Caco-2 (cell line): ENCODE data around the gene SLC25A21. TPM values are rescaled to one million over a fixed set of nuclear protein-coding genes. Genes with fewer than 3 reads are reported as not detected.

Experiments used
- BruUV-seq: library from RNA; stranded (reverse); fragments of 400-500 nt; replicated peaks from 2 replicates; lab custom pipeline; 2021; lab: Mats Ljungman, UMichigan
- CTCF ChIA-PET: fragments of 300-600 bp; sonication (Branson Sonifier 250); formaldehyde crosslinking; loops from one replicate; lab custom pipeline; 2022; ENCODE audit warnings: antibody characterized with exemption; lab: Charles Lee
- POLR2A ChIA-PET: fragments of 300-600 bp; sonication (Branson Sonifier 250); formaldehyde crosslinking; loops from one replicate; lab custom pipeline; 2022; ENCODE audit warnings: antibody characterized with exemption; lab: Charles Lee
- DNase-seq, 2 experiments: peaks; one replicate each; pipeline versions ENCODE4 v3.0.0 to v3.0.0-alpha.2; 2020 to 2022
- H3K27me3 ChIP-seq: replicated peaks from 2 replicates; pipeline ENCODE4 v1.6.0; 2011; ENCODE audit warnings: low read length; ENCODE audit not compliant: control insufficient read depth, insufficient read depth
- H3K36me3 ChIP-seq: 2 replicates; pipeline ENCODE4 v1.5.1; 2011; ENCODE audit warnings: low read length; ENCODE audit not compliant: control insufficient read depth, insufficient read depth
- H3K4me1 ChIP-seq: fragments of 250-450 bp; sonication (Bioruptor Pico); 2 replicates; pipeline ENCODE4 v1.5.1; 2020; ENCODE audit warnings: mild to moderate bottlenecking
- H3K4me3 ChIP-seq: 2 replicates; pipeline ENCODE4 v1.5.1; 2011; ENCODE audit warnings: low read depth, mild to moderate bottlenecking, control low read depth, low read length
- H3K9me3 ChIP-seq: fragments of 250-450 bp; sonication (Bioruptor Pico); 2 replicates; pipeline ENCODE4 v1.5.1; 2020; ENCODE audit warnings: mild to moderate bottlenecking, moderate library complexity
- H3K27ac Mint-ChIP-seq: one replicate; pipeline ENCODE4 v1.8.0; 2022; ENCODE audit warnings: mixed read lengths; ENCODE audit not compliant: unreplicated experiment
- H3K27me3 Mint-ChIP-seq: one replicate; pipeline ENCODE4 v1.8.0; 2022; ENCODE audit warnings: mixed read lengths; ENCODE audit not compliant: insufficient read depth, unreplicated experiment
- H3K36me3 Mint-ChIP-seq: one replicate; pipeline ENCODE4 v1.8.0; 2022; ENCODE audit warnings: mild to moderate bottlenecking, mixed read lengths; ENCODE audit not compliant: insufficient read depth, unreplicated experiment
- H3K4me1 Mint-ChIP-seq: one replicate; pipeline ENCODE4 v1.8.0; 2022; ENCODE audit warnings: low read depth, mixed read lengths; ENCODE audit not compliant: unreplicated experiment
- H3K4me3 Mint-ChIP-seq: one replicate; pipeline ENCODE4 v1.8.0; 2022; ENCODE audit warnings: mild to moderate bottlenecking, moderate library complexity, mixed read lengths; ENCODE audit not compliant: unreplicated experiment
- H3K9me3 Mint-ChIP-seq: one replicate; pipeline ENCODE4 v1.8.0; 2022; ENCODE audit warnings: mixed read lengths; ENCODE audit not compliant: unreplicated experiment
- intact Hi-C: fragments of 100-400 bp; cut with micrococcal nuclease; formaldehyde crosslinking; loops from one replicate; pipeline ENCODE4 v1.10.0; 2022; ENCODE audit not compliant: unreplicated experiment
- total RNA-seq: library from RNA; stranded (reverse); gene quantifications from 2 replicates; pipeline ENCODE4 v1.2.3, GENCODE V29; 2022
- TF ChIP-seq, protein P1 (sequence below), 2 experiments: fragments of 200-600 bp in 1 of 2; IDR thresholded peaks; 1 replicate in 1 of 2; 2 replicates in 1 of 2; pipeline versions ENCODE4 v1.5.1 to v1.8.0; 2011 to 2022; ENCODE audit warnings: antibody characterized with exemption in 1 of 2, control low read depth in 1 of 2, inconsistent platforms in 1 of 2, low read depth in 1 of 2, low read length in 1 of 2, mild to moderate bottlenecking in 1 of 2, moderate library complexity in 1 of 2; ENCODE audit not compliant: insufficient read depth in 1 of 2, severe bottlenecking in 1 of 2, unreplicated experiment in 1 of 2

The SLC25A21 gene
- total RNA-seq, 1 experiment from 2014 or later: 3.2 TPM

DNA sequence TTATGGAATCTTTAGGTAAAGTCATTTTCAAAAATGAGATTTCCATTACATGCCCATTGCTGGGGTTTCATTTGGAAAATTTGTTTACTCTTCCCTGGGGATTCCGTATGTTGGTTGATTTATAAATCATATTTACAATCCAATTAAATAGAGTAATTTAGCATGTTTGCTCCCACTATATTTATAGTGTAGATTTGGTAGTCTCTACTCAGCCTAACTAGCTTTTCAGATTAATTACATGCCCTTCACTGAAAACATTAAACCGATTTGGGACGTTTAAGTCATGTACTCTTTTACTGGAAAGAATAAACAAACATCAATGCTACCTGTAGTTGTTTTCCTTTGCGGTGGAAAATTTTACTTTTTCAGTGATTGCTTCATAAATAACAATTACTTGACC, 500.3 kb downstream of the SLC25A21 start:
- Mint-ChIP-seq H3K4me3 (no peak overlapping the region), H3K4me1 (no peaks in the 10 kb centered on the region), H3K36me3 (no peaks in the 10 kb centered on the region), H3K27me3 (no peaks in the 10 kb centered on the region), H3K9me3 (no peaks in the 10 kb centered on the region), H3K27ac (no peak overlapping the region)
- no TSS peak for BruUV-seq
- ChIA-PET POLR2A (no interaction called here), CTCF (no interaction called here)
- TF ChIP-seq, protein P1, sequence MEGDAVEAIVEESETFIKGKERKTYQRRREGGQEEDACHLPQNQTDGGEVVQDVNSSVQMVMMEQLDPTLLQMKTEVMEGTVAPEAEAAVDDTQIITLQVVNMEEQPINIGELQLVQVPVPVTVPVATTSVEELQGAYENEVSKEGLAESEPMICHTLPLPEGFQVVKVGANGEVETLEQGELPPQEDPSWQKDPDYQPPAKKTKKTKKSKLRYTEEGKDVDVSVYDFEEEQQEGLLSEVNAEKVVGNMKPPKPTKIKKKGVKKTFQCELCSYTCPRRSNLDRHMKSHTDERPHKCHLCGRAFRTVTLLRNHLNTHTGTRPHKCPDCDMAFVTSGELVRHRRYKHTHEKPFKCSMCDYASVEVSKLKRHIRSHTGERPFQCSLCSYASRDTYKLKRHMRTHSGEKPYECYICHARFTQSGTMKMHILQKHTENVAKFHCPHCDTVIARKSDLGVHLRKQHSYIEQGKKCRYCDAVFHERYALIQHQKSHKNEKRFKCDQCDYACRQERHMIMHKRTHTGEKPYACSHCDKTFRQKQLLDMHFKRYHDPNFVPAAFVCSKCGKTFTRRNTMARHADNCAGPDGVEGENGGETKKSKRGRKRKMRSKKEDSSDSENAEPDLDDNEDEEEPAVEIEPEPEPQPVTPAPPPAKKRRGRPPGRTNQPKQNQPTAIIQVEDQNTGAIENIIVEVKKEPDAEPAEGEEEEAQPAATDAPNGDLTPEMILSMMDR (IDR thresholded peaks at IDR 0.05; ENCODE audit: insufficient read depth in 1 of 2, low read depth in 1 of 2, low read length in 1 of 2, severe bottlenecking in 1 of 2, unreplicated experiment in 1 of 2): no peak
- Histone ChIP-seq H3K27me3 (no peaks in the 10 kb centered on the region), H3K36me3 (no peaks in the 10 kb centered on the region), H3K4me1 (no peaks in the 10 kb centered on the region), H3K9me3 (no peaks in the 10 kb centered on the region; the same call in 1 of the 2 replicates), H3K4me3 (no peak overlapping the region)
- intact Hi-C loops: no loop called here
- no peak for DNase-seq

DNA sequence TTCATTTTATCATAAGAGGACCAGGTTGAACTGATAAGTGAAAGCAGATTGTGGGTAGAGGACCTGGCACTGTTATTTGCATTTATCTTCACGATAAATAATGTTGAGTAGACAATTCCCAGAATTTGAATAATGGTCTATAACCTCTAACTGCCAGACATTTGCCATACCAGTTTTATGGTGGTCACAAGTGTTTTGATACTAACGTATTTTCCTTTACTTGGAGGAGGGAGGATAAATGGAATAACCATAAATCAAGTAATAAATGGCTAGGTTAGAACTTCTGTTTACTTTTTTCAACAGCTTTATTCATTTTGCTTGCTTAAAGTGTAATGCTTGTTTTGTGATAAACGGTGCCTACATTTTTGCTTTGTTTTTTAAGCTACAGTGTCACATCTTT, 501.3 kb downstream of the SLC25A21 start:
- Mint-ChIP-seq H3K9me3 (no peaks in the 10 kb centered on the region), H3K4me1 (no peaks in the 10 kb centered on the region), H3K27me3 (no peaks in the 10 kb centered on the region), H3K4me3 (no peak overlapping the region), H3K27ac (no peak overlapping the region), H3K36me3 (no peaks in the 10 kb centered on the region)
- no peaks in the 10 kb centered on the region for H3K4me1 ChIP-seq
- no peaks in the 10 kb centered on the region; the same call in 1 of the 2 replicates for H3K9me3 ChIP-seq
- no peak overlapping the region for H3K4me3 ChIP-seq
- H3K27me3 ChIP-seq: no peaks in the 10 kb centered on the region
- ChIA-PET CTCF (no interaction called here), POLR2A (no interaction called here)
- no peak for DNase-seq
- no peaks in the 10 kb centered on the region for H3K36me3 ChIP-seq
- TF ChIP-seq, protein P1 (IDR thresholded peaks at IDR 0.05; ENCODE audit: insufficient read depth in 1 of 2, low read depth in 1 of 2, low read length in 1 of 2, severe bottlenecking in 1 of 2, unreplicated experiment in 1 of 2): no peak
- intact Hi-C loops: no loop called here
- BruUV-seq: no TSS peak

DNA sequence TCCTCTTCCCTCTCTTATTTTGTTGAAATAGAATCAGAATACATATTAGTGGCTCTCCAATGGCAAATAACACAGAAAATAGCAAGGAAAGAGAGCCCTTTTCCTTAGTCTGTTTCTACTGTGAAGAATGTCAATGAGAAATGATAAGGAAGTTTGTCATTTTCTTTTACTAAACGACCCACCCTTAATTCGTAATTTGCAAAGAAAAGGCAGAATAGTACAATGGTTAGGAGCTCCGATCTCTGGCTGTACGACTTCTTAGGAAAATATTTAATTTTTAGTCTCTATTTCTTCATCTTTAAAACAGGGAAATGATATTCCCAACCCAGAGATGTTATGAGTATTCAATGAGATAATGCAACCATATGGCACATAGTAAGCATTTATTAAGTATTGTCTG, 504.7 kb downstream of the SLC25A21 start:
- H3K4me1 Mint-ChIP-seq: no peaks in the 10 kb centered on the region
- TF ChIP-seq, protein P1 (IDR thresholded peaks at IDR 0.05; ENCODE audit: insufficient read depth in 1 of 2, low read depth in 1 of 2, low read length in 1 of 2, severe bottlenecking in 1 of 2, unreplicated experiment in 1 of 2): no peak
- Histone ChIP-seq H3K9me3 (no peaks in the 10 kb centered on the region; the same call in 1 of the 2 replicates), H3K27me3 (no peaks in the 10 kb centered on the region), H3K4me3 (no peak overlapping the region), H3K4me1 (no peaks in the 10 kb centered on the region; the same call in 1 of the 2 replicates), H3K36me3 (no peaks in the 10 kb centered on the region)
- ChIA-PET POLR2A (no interaction called here), CTCF (no interaction called here)
- BruUV-seq: no TSS peak
- intact Hi-C loops: no loop called here
- H3K4me3 Mint-ChIP-seq: no peak overlapping the region
- DNase-seq: no peak
- no peaks in the 10 kb centered on the region for H3K9me3 Mint-ChIP-seq
- no peak overlapping the region for H3K27ac Mint-ChIP-seq
- H3K36me3 Mint-ChIP-seq: peaks cover 18% of the 10 kb centered on the region
- H3K27me3 Mint-ChIP-seq: no peaks in the 10 kb centered on the region
